GM23338 (cell line): Measurements from ENCODE around the gene ZNF580.

Source experiments
- CREB1 ChIP-seq: fragments of 250-450 bp; sonication (Bioruptor Pico); IDR thresholded peaks from 2 replicates; pipeline ENCODE4 v1.5.0; 2020; ENCODE audit warnings: low read depth, mild to moderate bottlenecking, moderate library complexity
- EZH2 ChIP-seq: fragments of 200-600 bp; sonication (generic); IDR thresholded peaks from one replicate; pipeline ENCODE4 v1.8.0; 2017; ENCODE audit warnings: antibody characterized with exemption, mild to moderate bottlenecking, low read depth; ENCODE audit not compliant: unreplicated experiment
- EZH2phosphoT487 ChIP-seq: fragments of 200-600 bp; sonication (generic); IDR thresholded peaks from one replicate; pipeline ENCODE4 v1.8.1; 2018; ENCODE audit warnings: antibody characterized with exemption; ENCODE audit not compliant: unreplicated experiment
- JUNB ChIP-seq: IDR thresholded peaks from one replicate; pipeline ENCODE4 v1.6.1; 2016; ENCODE audit warnings: antibody characterized with exemption; ENCODE audit not compliant: unreplicated experiment
- NANOG ChIP-seq: IDR thresholded peaks from 2 replicates; pipeline ENCODE4 v1.6.1; 2016; ENCODE audit warnings: antibody characterized with exemption, borderline replicate concordance
- POLR2AphosphoS5 ChIP-seq: IDR thresholded peaks from 2 replicates; pipeline ENCODE4 v1.6.1; 2016; ENCODE audit warnings: antibody characterized with exemption, low read depth
- STAT1 ChIP-seq: IDR thresholded peaks from one replicate; pipeline ENCODE4 v1.6.1; 2016; ENCODE audit warnings: antibody characterized with exemption; ENCODE audit not compliant: unreplicated experiment
- ZNF114 ChIP-seq: fragments of 250-450 bp; sonication (Bioruptor Pico); IDR thresholded peaks from 2 replicates; pipeline ENCODE4 v1.5.0; 2020; ENCODE audit warnings: mild to moderate bottlenecking, moderate library complexity
- ZNF331 ChIP-seq: fragments of 250-450 bp; sonication (Bioruptor Pico); IDR thresholded peaks from 2 replicates; pipeline ENCODE4 v1.5.0; 2020; ENCODE audit warnings: low read depth, mild to moderate bottlenecking, moderate library complexity
- TF ChIP-seq, protein P1 (sequence below), 2 experiments: fragments of 200-600 bp in 1 of 2; sonication (generic) in 1 of 2; conservative IDR thresholded peaks; 2 replicates each; pipeline versions ENCODE4 v1.5.1 to v1.6.1; 2016 to 2017; ENCODE audit warnings: antibody characterized with exemption in 2 of 2, low read depth in 2 of 2, mild to moderate bottlenecking in 2 of 2, moderate library complexity in 1 of 2
- TF ChIP-seq, protein P2 (sequence below): IDR thresholded peaks from one replicate; pipeline ENCODE4 v1.6.1; 2018; ENCODE audit warnings: antibody characterized with exemption; ENCODE audit not compliant: unreplicated experiment
- TF ChIP-seq, protein P3 (sequence below): IDR thresholded peaks from 2 replicates; pipeline ENCODE4 v1.6.1; 2016; ENCODE audit warnings: antibody characterized with exemption
- TF ChIP-seq, protein P4 (sequence below): fragments of 250-450 bp; sonication (Bioruptor Pico); IDR thresholded peaks from 2 replicates; pipeline ENCODE4 v1.5.0; 2020; ENCODE audit warnings: mild to moderate bottlenecking, moderate library complexity

DNA sequence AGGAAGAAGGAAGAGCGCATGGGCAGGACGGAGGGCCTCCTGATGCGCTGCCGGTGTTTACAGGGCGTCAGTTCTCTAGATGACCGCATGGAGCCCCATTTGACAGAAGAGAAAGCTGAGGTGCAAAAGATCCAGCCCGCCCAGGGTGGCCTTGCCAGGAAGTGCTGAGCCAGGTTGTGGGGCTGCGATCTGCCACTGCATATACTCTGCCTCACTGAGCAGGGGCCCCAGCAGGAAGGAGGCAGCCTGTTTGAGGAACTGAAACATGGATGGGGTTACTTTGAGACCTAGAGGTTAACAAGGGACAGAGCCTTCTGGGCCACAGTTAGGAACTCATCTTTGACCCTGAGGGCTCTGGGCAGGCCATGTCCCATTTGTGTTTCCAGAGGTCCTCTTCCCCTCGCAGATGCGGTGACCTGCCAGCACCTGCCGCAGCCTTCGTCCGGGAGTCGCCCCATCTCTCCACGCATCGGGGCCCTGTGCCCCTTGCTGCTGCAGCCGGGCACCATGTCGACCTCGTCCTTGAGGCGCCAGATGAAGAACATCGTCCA is 37.4 kb downstream of the ZNF580 start:
- TF ChIP-seq, protein P1, sequence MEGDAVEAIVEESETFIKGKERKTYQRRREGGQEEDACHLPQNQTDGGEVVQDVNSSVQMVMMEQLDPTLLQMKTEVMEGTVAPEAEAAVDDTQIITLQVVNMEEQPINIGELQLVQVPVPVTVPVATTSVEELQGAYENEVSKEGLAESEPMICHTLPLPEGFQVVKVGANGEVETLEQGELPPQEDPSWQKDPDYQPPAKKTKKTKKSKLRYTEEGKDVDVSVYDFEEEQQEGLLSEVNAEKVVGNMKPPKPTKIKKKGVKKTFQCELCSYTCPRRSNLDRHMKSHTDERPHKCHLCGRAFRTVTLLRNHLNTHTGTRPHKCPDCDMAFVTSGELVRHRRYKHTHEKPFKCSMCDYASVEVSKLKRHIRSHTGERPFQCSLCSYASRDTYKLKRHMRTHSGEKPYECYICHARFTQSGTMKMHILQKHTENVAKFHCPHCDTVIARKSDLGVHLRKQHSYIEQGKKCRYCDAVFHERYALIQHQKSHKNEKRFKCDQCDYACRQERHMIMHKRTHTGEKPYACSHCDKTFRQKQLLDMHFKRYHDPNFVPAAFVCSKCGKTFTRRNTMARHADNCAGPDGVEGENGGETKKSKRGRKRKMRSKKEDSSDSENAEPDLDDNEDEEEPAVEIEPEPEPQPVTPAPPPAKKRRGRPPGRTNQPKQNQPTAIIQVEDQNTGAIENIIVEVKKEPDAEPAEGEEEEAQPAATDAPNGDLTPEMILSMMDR (conservative IDR thresholded peaks at IDR 0.05; ENCODE audit: low read depth in 2 of 2), result no peak
- TF ChIP-seq EZH2, result no peak
- TF ChIP-seq, protein P2, sequence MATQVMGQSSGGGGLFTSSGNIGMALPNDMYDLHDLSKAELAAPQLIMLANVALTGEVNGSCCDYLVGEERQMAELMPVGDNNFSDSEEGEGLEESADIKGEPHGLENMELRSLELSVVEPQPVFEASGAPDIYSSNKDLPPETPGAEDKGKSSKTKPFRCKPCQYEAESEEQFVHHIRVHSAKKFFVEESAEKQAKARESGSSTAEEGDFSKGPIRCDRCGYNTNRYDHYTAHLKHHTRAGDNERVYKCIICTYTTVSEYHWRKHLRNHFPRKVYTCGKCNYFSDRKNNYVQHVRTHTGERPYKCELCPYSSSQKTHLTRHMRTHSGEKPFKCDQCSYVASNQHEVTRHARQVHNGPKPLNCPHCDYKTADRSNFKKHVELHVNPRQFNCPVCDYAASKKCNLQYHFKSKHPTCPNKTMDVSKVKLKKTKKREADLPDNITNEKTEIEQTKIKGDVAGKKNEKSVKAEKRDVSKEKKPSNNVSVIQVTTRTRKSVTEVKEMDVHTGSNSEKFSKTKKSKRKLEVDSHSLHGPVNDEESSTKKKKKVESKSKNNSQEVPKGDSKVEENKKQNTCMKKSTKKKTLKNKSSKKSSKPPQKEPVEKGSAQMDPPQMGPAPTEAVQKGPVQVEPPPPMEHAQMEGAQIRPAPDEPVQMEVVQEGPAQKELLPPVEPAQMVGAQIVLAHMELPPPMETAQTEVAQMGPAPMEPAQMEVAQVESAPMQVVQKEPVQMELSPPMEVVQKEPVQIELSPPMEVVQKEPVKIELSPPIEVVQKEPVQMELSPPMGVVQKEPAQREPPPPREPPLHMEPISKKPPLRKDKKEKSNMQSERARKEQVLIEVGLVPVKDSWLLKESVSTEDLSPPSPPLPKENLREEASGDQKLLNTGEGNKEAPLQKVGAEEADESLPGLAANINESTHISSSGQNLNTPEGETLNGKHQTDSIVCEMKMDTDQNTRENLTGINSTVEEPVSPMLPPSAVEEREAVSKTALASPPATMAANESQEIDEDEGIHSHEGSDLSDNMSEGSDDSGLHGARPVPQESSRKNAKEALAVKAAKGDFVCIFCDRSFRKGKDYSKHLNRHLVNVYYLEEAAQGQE, result no peak
- TF ChIP-seq POLR2AphosphoS5, result no peak
- TF ChIP-seq, protein P3, sequence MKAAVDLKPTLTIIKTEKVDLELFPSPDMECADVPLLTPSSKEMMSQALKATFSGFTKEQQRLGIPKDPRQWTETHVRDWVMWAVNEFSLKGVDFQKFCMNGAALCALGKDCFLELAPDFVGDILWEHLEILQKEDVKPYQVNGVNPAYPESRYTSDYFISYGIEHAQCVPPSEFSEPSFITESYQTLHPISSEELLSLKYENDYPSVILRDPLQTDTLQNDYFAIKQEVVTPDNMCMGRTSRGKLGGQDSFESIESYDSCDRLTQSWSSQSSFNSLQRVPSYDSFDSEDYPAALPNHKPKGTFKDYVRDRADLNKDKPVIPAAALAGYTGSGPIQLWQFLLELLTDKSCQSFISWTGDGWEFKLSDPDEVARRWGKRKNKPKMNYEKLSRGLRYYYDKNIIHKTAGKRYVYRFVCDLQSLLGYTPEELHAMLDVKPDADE, result no peak
- TF ChIP-seq STAT1, result no peak
- no peak for TF ChIP-seq EZH2phosphoT487
- no peak for TF ChIP-seq JUNB
- TF ChIP-seq NANOG, result no peak
- TF ChIP-seq CREB1 (CRISPR knock-in tag), result no peak
- TF ChIP-seq ZNF114 (CRISPR knock-in tag), result no peak
- no peak for TF ChIP-seq ZNF331 (CRISPR knock-in tag)
- TF ChIP-seq, protein P4, sequence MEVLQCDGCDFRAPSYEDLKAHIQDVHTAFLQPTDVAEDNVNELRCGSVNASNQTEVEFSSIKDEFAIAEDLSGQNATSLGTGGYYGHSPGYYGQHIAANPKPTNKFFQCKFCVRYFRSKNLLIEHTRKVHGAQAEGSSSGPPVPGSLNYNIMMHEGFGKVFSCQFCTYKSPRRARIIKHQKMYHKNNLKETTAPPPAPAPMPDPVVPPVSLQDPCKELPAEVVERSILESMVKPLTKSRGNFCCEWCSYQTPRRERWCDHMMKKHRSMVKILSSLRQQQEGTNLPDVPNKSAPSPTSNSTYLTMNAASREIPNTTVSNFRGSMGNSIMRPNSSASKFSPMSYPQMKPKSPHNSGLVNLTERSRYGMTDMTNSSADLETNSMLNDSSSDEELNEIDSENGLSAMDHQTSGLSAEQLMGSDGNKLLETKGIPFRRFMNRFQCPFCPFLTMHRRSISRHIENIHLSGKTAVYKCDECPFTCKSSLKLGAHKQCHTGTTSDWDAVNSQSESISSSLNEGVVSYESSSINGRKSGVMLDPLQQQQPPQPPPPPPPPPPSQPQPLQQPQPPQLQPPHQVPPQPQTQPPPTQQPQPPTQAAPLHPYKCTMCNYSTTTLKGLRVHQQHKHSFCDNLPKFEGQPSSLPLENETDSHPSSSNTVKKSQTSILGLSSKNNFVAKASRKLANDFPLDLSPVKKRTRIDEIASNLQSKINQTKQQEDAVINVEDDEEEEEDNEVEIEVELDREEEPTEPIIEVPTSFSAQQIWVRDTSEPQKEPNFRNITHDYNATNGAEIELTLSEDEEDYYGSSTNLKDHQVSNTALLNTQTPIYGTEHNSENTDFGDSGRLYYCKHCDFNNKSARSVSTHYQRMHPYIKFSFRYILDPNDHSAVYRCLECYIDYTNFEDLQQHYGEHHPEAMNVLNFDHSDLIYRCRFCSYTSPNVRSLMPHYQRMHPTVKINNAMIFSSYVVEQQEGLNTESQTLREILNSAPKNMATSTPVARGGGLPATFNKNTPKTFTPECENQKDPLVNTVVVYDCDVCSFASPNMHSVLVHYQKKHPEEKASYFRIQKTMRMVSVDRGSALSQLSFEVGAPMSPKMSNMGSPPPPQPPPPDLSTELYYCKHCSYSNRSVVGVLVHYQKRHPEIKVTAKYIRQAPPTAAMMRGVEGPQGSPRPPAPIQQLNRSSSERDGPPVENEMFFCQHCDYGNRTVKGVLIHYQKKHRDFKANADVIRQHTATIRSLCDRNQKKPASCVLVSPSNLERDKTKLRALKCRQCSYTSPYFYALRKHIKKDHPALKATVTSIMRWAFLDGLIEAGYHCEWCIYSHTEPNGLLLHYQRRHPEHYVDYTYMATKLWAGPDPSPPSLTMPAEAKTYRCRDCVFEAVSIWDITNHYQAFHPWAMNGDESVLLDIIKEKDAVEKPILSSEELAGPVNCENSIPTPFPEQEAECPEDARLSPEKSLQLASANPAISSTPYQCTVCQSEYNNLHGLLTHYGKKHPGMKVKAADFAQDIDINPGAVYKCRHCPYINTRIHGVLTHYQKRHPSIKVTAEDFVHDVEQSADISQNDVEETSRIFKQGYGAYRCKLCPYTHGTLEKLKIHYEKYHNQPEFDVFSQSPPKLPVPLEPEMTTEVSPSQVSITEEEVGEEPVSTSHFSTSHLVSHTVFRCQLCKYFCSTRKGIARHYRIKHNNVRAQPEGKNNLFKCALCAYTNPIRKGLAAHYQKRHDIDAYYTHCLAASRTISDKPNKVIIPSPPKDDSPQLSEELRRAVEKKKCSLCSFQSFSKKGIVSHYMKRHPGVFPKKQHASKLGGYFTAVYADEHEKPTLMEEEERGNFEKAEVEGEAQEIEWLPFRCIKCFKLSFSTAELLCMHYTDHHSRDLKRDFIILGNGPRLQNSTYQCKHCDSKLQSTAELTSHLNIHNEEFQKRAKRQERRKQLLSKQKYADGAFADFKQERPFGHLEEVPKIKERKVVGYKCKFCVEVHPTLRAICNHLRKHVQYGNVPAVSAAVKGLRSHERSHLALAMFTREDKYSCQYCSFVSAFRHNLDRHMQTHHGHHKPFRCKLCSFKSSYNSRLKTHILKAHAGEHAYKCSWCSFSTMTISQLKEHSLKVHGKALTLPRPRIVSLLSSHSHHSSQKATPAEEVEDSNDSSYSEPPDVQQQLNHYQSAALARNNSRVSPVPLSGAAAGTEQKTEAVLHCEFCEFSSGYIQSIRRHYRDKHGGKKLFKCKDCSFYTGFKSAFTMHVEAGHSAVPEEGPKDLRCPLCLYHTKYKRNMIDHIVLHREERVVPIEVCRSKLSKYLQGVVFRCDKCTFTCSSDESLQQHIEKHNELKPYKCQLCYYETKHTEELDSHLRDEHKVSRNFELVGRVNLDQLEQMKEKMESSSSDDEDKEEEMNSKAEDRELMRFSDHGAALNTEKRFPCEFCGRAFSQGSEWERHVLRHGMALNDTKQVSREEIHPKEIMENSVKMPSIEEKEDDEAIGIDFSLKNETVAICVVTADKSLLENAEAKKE (CRISPR knock-in tag), result no peak
